KMS-11 (cell line): ENCODE results near the gene PKLR.
A peak's percentile ranks its signal among the peaks of the same experiment; 100 is the strongest.

Experiments used
- H2AFZ ChIP-seq: fragments of 200-600 bp; sonication (generic); 2 replicates; pipeline ENCODE4 v1.6.1; 2016; ENCODE audit warnings: antibody characterized with exemption, mixed run types, low read depth
- H3K27ac ChIP-seq: fragments of 200-600 bp; sonication (generic); 2 replicates; pipeline ENCODE4 v1.6.1; 2016; ENCODE audit warnings: mild to moderate bottlenecking, mixed run types
- H3K27me3 ChIP-seq: fragments of 200-600 bp; sonication (generic); 2 replicates; pipeline ENCODE4 v1.6.1; 2017; ENCODE audit warnings: mild to moderate bottlenecking, low read depth, mixed run types, moderate library complexity; ENCODE audit not compliant: insufficient read depth
- H3K36me3 ChIP-seq: fragments of 200-600 bp; sonication (generic); 2 replicates; pipeline ENCODE4 v1.6.1; 2017; ENCODE audit warnings: mild to moderate bottlenecking, mixed run types; ENCODE audit not compliant: insufficient read depth
- H3K4me1 ChIP-seq: fragments of 200-600 bp; sonication (generic); 2 replicates; pipeline ENCODE4 v1.6.1; 2016; ENCODE audit warnings: mild to moderate bottlenecking, low read depth, mixed run types; ENCODE audit not compliant: poor library complexity, severe bottlenecking
- H3K4me2 ChIP-seq: fragments of 200-600 bp; sonication (generic); 2 replicates; pipeline ENCODE4 v1.7.0; 2016; ENCODE audit warnings: mild to moderate bottlenecking, mixed run types
- H3K4me3 ChIP-seq: fragments of 200-600 bp; sonication (generic); IDR thresholded peaks from 2 replicates; pipeline ENCODE4 v1.6.1; 2017; ENCODE audit warnings: low read depth, low read length, mixed read lengths; ENCODE audit not compliant: insufficient read depth
- H3K79me2 ChIP-seq: fragments of 200-600 bp; sonication (generic); 2 replicates; pipeline ENCODE4 v1.6.1; 2016; ENCODE audit warnings: low read depth, mixed run types; ENCODE audit not compliant: insufficient read depth
- H3K9ac ChIP-seq: fragments of 200-600 bp; sonication (generic); 2 replicates; pipeline ENCODE4 v1.6.1; 2016; ENCODE audit warnings: mild to moderate bottlenecking, mixed run types
- H4K20me1 ChIP-seq: fragments of 200-600 bp; sonication (generic); 2 replicates; pipeline ENCODE4 v1.6.1; 2016; ENCODE audit warnings: mild to moderate bottlenecking, mixed run types; ENCODE audit not compliant: insufficient read depth
- CTCF ChIP-seq: fragments of 200-600 bp; sonication (generic); conservative IDR thresholded peaks from 2 replicates; pipeline ENCODE4 v1.6.1; 2017; ENCODE audit warnings: low read depth, mild to moderate bottlenecking, antibody characterized with exemption, low read length, moderate library complexity, mixed read lengths

The PKLR gene

GRCh38 chr1:155260276-155260675, 41.0 kb downstream of the PKLR start:
- no peak for TF ChIP-seq CTCF
- Histone ChIP-seq H3K4me1 (peaks cover 23% of the 10 kb centered on the region), H3K36me3 (peaks cover 9% of the 10 kb centered on the region; the same call in 1 of the 2 replicates), H3K4me3 (no peak overlapping the region), H3K4me2 (peak overlapping the region; percentile 98; the same call in 1 of the 2 replicates), H4K20me1 (no peaks in the 10 kb centered on the region), H3K27ac (no peak overlapping the region), H2AFZ (no peak overlapping the region), H3K9ac (no peak overlapping the region), H3K79me2 (peaks cover 20% of the 10 kb centered on the region), H3K27me3 (no peaks in the 10 kb centered on the region)

- peaks cover 3% of the 10 kb centered on the region; the same call in 1 of the 2 replicates for H3K36me3 ChIP-seq
- H3K9ac ChIP-seq: no peak overlapping the region
- H3K27ac ChIP-seq: no peak overlapping the region
- H3K79me2 ChIP-seq: peaks cover 13% of the 10 kb centered on the region
- no peak overlapping the region for H3K4me3 ChIP-seq
- peaks cover 33% of the 10 kb centered on the region for H3K4me1 ChIP-seq
- no peaks in the 10 kb centered on the region for H4K20me1 ChIP-seq
- H3K27me3 ChIP-seq: no peaks in the 10 kb centered on the region
- H2AFZ ChIP-seq: no peak overlapping the region
- peak overlapping the region; percentile 91; the same call in 1 of the 2 replicates for H3K4me2 ChIP-seq
- TF ChIP-seq CTCF: no peak
These were observed 45.0 kb downstream of the PKLR start for GRCh38 chr1:155256058-155256852.

GRCh38 chr1:155255243-155256007, 45.8 kb downstream of the PKLR start, which contains the start of gene ENTREP3:
ENTREP3 (minus strand) TSS chr1:155255483; CDS start chr1:155254877, 606 bp downstream.
- Histone ChIP-seq H3K36me3 (peaks cover 3% of the 10 kb centered on the region; the same call in 1 of the 2 replicates), H3K9ac (peak within 1 kb of the TSS; percentile 64), H4K20me1 (no peaks in the 10 kb centered on the region), H3K79me2 (peaks cover 4% of the 10 kb centered on the region; the same call in 1 of the 2 replicates), H2AFZ (peak within 1 kb of the TSS; percentile 75), H3K4me3 (peak within 1 kb of the TSS; percentile 84), H3K4me1 (peaks cover 30% of the 10 kb centered on the region), H3K27me3 (no peaks in the 10 kb centered on the region), H3K4me2 (peak within 1 kb of the TSS; percentile 91), H3K27ac (0 out of 2 replicates have a peak within 1 kb of the TSS, but pooled peaks have one; percentile 2)
- TF ChIP-seq CTCF: peak; percentile 9; the same call in 1 of the 2 replicates

GRCh38 chr1:155254714-155255242, 46.5 kb downstream of the PKLR start:
- H3K4me1 ChIP-seq: peaks cover 31% of the 10 kb centered on the region
- peak overlapping the region; percentile 64 for H3K9ac ChIP-seq
- peak overlapping the region; percentile 91 for H3K4me2 ChIP-seq
- no peaks in the 10 kb centered on the region for H4K20me1 ChIP-seq
- H3K27ac ChIP-seq: 0 out of 2 replicates have a peak overlapping the region, but pooled peaks have one; percentile 2
- H3K27me3 ChIP-seq: no peaks in the 10 kb centered on the region
- H3K4me3 ChIP-seq: peak overlapping the region; percentile 84
- H3K79me2 ChIP-seq: no peaks in the 10 kb centered on the region
- peak overlapping the region; percentile 75 for H2AFZ ChIP-seq
- H3K36me3 ChIP-seq: peaks cover 3% of the 10 kb centered on the region; the same call in 1 of the 2 replicates
- TF ChIP-seq CTCF: peak; percentile 33; the same call in 1 of the 2 replicates
